ENCODE data around the gene TCHH.

The TCHH gene

GRCh38 chr1:152112101-152112884, 3.0 kb downstream of the TCHH start:
- H3K27me3 ChIP-seq (replicated peaks in 2 of 5; ENCODE audit: control insufficient read depth in 4 of 5, insufficient read depth in 5 of 5, low read length in 4 of 5), result peaks cover 28 to 98% (median 69%) of the 10 kb centered on the region in 5 experiments
- CTCF ChIA-PET, result interaction anchor here (0.9 to 1.2 kb wide), 3 partner anchors 12 to 60 kb away, joined by 3 to 4 read pairs (median 3); no protein-coding TSS in a partner anchor
- H3K9me3 ChIP-seq (ENCODE audit: control extremely low read depth in 1 of 5, control insufficient read depth in 4 of 5, insufficient read depth in 2 of 5, low read depth in 1 of 5, low read length in 4 of 5), result peaks cover 0 to 29% (median 12%) of the 10 kb centered on the region in 5 experiments
- peak; percentile 22 to 58 (median 50) for DNase-seq
- POLR2A ChIA-PET, result no interaction called here
- peak overlapping the region in 6 of 7 experiments; percentile 4 to 71 (median 50) for H3K4me3 ChIP-seq (ENCODE audit: control insufficient read depth in 1 of 7, extremely low read depth in 1 of 7, insufficient read depth in 4 of 7, low read depth in 2 of 7, low read length in 6 of 7)
- H3K27ac ChIP-seq (ENCODE audit: insufficient read depth in 1 of 2, low read depth in 1 of 2, low read length in 2 of 2, poor library complexity in 1 of 2, severe bottlenecking in 2 of 2), result no peak overlapping the region
- H3K36me3 ChIP-seq (ENCODE audit: control insufficient read depth in 4 of 4, insufficient read depth in 4 of 4, low read length in 3 of 4), result no peaks in the 10 kb centered on the region
- H3K4me1 ChIP-seq (ENCODE audit: control extremely low read depth in 1 of 4, control insufficient read depth in 4 of 4, insufficient read depth in 4 of 4, low read length in 3 of 4), result peaks cover 3 to 54% (median 51%) of the 10 kb centered on the region in 4 experiments
- WGBS (ENCODE audit: insufficient coverage), result 1% methylated on average over 53 of the region's 53 CpGs

- H3K27ac ChIP-seq (ENCODE audit: insufficient read depth in 1 of 2, low read depth in 1 of 2, low read length in 2 of 2, poor library complexity in 1 of 2, severe bottlenecking in 2 of 2), result no peak overlapping the region
- peaks cover 0 to 30% (median 12%) of the 10 kb centered on the region in 5 experiments for H3K9me3 ChIP-seq (ENCODE audit: control extremely low read depth in 1 of 5, control insufficient read depth in 4 of 5, insufficient read depth in 2 of 5, low read depth in 1 of 5, low read length in 4 of 5)
- under 1% methylated on average over 40 of the region's 44 CpGs for WGBS (ENCODE audit: insufficient coverage)
- peaks cover 3 to 57% (median 51%) of the 10 kb centered on the region in 4 experiments for H3K4me1 ChIP-seq (ENCODE audit: control extremely low read depth in 1 of 4, control insufficient read depth in 4 of 4, insufficient read depth in 4 of 4, low read length in 3 of 4)
- CTCF ChIA-PET, result interaction anchor here (0.8 to 1.2 kb wide), 4 partner anchors 13 to 76 kb away, joined by 3 to 4 read pairs (median 3); partner anchors contain the start of gene TCHHL1
- POLR2A ChIA-PET, result no interaction called here
- H3K36me3 ChIP-seq (ENCODE audit: control insufficient read depth in 4 of 4, insufficient read depth in 4 of 4, low read length in 3 of 4), result no peaks in the 10 kb centered on the region
- peaks cover 26 to 98% (median 75%) of the 10 kb centered on the region in 5 experiments for H3K27me3 ChIP-seq (replicated peaks in 2 of 5; ENCODE audit: control insufficient read depth in 4 of 5, insufficient read depth in 5 of 5, low read length in 4 of 5)
- peak in 2 of 3 donors; percentile 36 to 59 for DNase-seq
- peak overlapping the region in 6 of 7 experiments; percentile 50 to 76 (median 60) for H3K4me3 ChIP-seq (ENCODE audit: control insufficient read depth in 1 of 7, extremely low read depth in 1 of 7, insufficient read depth in 4 of 7, low read depth in 2 of 7, low read length in 6 of 7)
These were observed 3.7 kb downstream of the TCHH start for GRCh38 chr1:152111515-152111968.

GRCh38 chr1:152110860-152111514, 4.3 kb downstream of the TCHH start:
- Histone ChIP-seq H3K4me3 (ENCODE audit: control insufficient read depth in 1 of 7, extremely low read depth in 1 of 7, insufficient read depth in 4 of 7, low read depth in 2 of 7, low read length in 6 of 7) (peak overlapping the region; percentile 30 to 76 (median 52)), H3K27ac (ENCODE audit: insufficient read depth in 1 of 2, low read depth in 1 of 2, low read length in 2 of 2, poor library complexity in 1 of 2, severe bottlenecking in 2 of 2) (no peak overlapping the region), H3K4me1 (ENCODE audit: control extremely low read depth in 1 of 4, control insufficient read depth in 4 of 4, insufficient read depth in 4 of 4, low read length in 3 of 4) (peaks cover 3 to 57% (median 51%) of the 10 kb centered on the region in 4 experiments), H3K9me3 (ENCODE audit: control extremely low read depth in 1 of 5, control insufficient read depth in 4 of 5, insufficient read depth in 2 of 5, low read depth in 1 of 5, low read length in 4 of 5) (peaks cover 0 to 30% (median 12%) of the 10 kb centered on the region in 5 experiments), H3K36me3 (ENCODE audit: control insufficient read depth in 4 of 4, insufficient read depth in 4 of 4, low read length in 3 of 4) (no peaks in the 10 kb centered on the region), H3K27me3 (replicated peaks in 2 of 5; ENCODE audit: control insufficient read depth in 4 of 5, insufficient read depth in 5 of 5, low read length in 4 of 5) (peaks cover 26 to 98% (median 77%) of the 10 kb centered on the region in 5 experiments)
- CTCF ChIA-PET, result interaction anchor here (0.8 to 1.1 kb wide), 2 partner anchors 22 to 76 kb away, joined by 3 read pairs; partner anchors contain the start of gene TCHHL1
- 0% methylated on average over 60 of the region's 60 CpGs for WGBS (ENCODE audit: insufficient coverage)
- peak; percentile 26 to 67 (median 53) for DNase-seq
- POLR2A ChIA-PET, result no interaction called here

- Histone ChIP-seq H3K27ac (ENCODE audit: insufficient read depth in 1 of 2, low read depth in 1 of 2, low read length in 2 of 2, poor library complexity in 1 of 2, severe bottlenecking in 2 of 2) (no peak overlapping the region), H3K4me3 (ENCODE audit: control insufficient read depth in 1 of 7, extremely low read depth in 1 of 7, insufficient read depth in 4 of 7, low read depth in 2 of 7, low read length in 6 of 7) (peak overlapping the region; percentile 30 to 76 (median 52)), H3K36me3 (ENCODE audit: control insufficient read depth in 4 of 4, insufficient read depth in 4 of 4, low read length in 3 of 4) (no peaks in the 10 kb centered on the region), H3K27me3 (replicated peaks in 2 of 5; ENCODE audit: control insufficient read depth in 4 of 5, insufficient read depth in 5 of 5, low read length in 4 of 5) (peaks cover 25 to 99% (median 75%) of the 10 kb centered on the region in 5 experiments), H3K4me1 (ENCODE audit: control extremely low read depth in 1 of 4, control insufficient read depth in 4 of 4, insufficient read depth in 4 of 4, low read length in 3 of 4) (peaks cover 3 to 57% (median 51%) of the 10 kb centered on the region in 4 experiments), H3K9me3 (ENCODE audit: control extremely low read depth in 1 of 5, control insufficient read depth in 4 of 5, insufficient read depth in 2 of 5, low read depth in 1 of 5, low read length in 4 of 5) (peaks cover 0 to 30% (median 12%) of the 10 kb centered on the region in 5 experiments)
- ChIA-PET POLR2A (no interaction called here), CTCF (interaction anchor here (1.1 kb wide), 1 partner anchor 77 kb away, joined by 3 read pairs; no protein-coding TSS in a partner anchor)
- DNase-seq, result peak in 2 of 3 donors; percentile 54 to 65
- under 1% methylated on average over 25 of the region's 31 CpGs for WGBS (ENCODE audit: insufficient coverage)
These were observed 4.8 kb downstream of the TCHH start for GRCh38 chr1:152110365-152110859.

- peaks cover 25 to 99% (median 75%) of the 10 kb centered on the region in 5 experiments for H3K27me3 ChIP-seq (replicated peaks in 2 of 5; ENCODE audit: control insufficient read depth in 4 of 5, insufficient read depth in 5 of 5, low read length in 4 of 5)
- WGBS (ENCODE audit: insufficient coverage), result 3% methylated on average over 15 of the region's 15 CpGs
- peak overlapping the region in 6 of 7 experiments; percentile 18 to 76 (median 60) for H3K4me3 ChIP-seq (ENCODE audit: control insufficient read depth in 1 of 7, extremely low read depth in 1 of 7, insufficient read depth in 4 of 7, low read depth in 2 of 7, low read length in 6 of 7)
- H3K27ac ChIP-seq (ENCODE audit: insufficient read depth in 1 of 2, low read depth in 1 of 2, low read length in 2 of 2, poor library complexity in 1 of 2, severe bottlenecking in 2 of 2), result no peak overlapping the region
- H3K4me1 ChIP-seq (ENCODE audit: control extremely low read depth in 1 of 4, control insufficient read depth in 4 of 4, insufficient read depth in 4 of 4, low read length in 3 of 4), result peaks cover 3 to 57% (median 51%) of the 10 kb centered on the region in 4 experiments
- ChIA-PET POLR2A (interaction anchor here (0.5 kb wide), 1 partner anchor 26 kb away, joined by 3 read pairs; no protein-coding TSS in a partner anchor), CTCF (interaction anchor here (1.2 kb wide), 1 partner anchor 75 kb away, joined by 5 read pairs; no protein-coding TSS in a partner anchor)
- H3K36me3 ChIP-seq (ENCODE audit: control insufficient read depth in 4 of 4, insufficient read depth in 4 of 4, low read length in 3 of 4), result no peaks in the 10 kb centered on the region
- peaks cover 0 to 30% (median 12%) of the 10 kb centered on the region in 5 experiments for H3K9me3 ChIP-seq (ENCODE audit: control extremely low read depth in 1 of 5, control insufficient read depth in 4 of 5, insufficient read depth in 2 of 5, low read depth in 1 of 5, low read length in 4 of 5)
- DNase-seq, result no peak
These were observed 5.3 kb downstream of the TCHH start for GRCh38 chr1:152109998-152110294.

GRCh38 chr1:152109231-152109997, 5.8 kb downstream of the TCHH start:
- Histone ChIP-seq H3K27ac (ENCODE audit: insufficient read depth in 1 of 2, low read depth in 1 of 2, low read length in 2 of 2, poor library complexity in 1 of 2, severe bottlenecking in 2 of 2) (no peak overlapping the region), H3K9me3 (ENCODE audit: control extremely low read depth in 1 of 5, control insufficient read depth in 4 of 5, insufficient read depth in 2 of 5, low read depth in 1 of 5, low read length in 4 of 5) (peaks cover 0 to 30% (median 12%) of the 10 kb centered on the region in 5 experiments), H3K4me3 (ENCODE audit: control insufficient read depth in 1 of 7, extremely low read depth in 1 of 7, insufficient read depth in 4 of 7, low read depth in 2 of 7, low read length in 6 of 7) (peak overlapping the region in 4 of 7 experiments; percentile 26 to 74 (median 48)), H3K36me3 (ENCODE audit: control insufficient read depth in 4 of 4, insufficient read depth in 4 of 4, low read length in 3 of 4) (no peaks in the 10 kb centered on the region), H3K27me3 (replicated peaks in 2 of 5; ENCODE audit: control insufficient read depth in 4 of 5, insufficient read depth in 5 of 5, low read length in 4 of 5) (peaks cover 22 to 99% (median 73%) of the 10 kb centered on the region in 5 experiments), H3K4me1 (ENCODE audit: control extremely low read depth in 1 of 4, control insufficient read depth in 4 of 4, insufficient read depth in 4 of 4, low read length in 3 of 4) (peaks cover 3 to 57% (median 51%) of the 10 kb centered on the region in 4 experiments)
- peak in 1 of 3 donors; percentile 31 for DNase-seq
- CTCF ChIA-PET, result interaction anchor here (1.0 to 1.2 kb wide), 2 partner anchors 7 to 76 kb away, joined by 3 to 5 read pairs; no protein-coding TSS in a partner anchor
- POLR2A ChIA-PET, result interaction anchor here (0.5 to 0.7 kb wide), 2 partner anchors 27 to 75 kb away, joined by 3 to 4 read pairs; no protein-coding TSS in a partner anchor
- 6% methylated on average over 31 of the region's 31 CpGs for WGBS (ENCODE audit: insufficient coverage)
